Nephron progenitor cell (in vitro differentiated cells): ENCODE results near the gene ANKLE1.
A peak's percentile ranks its signal among the peaks of the same experiment; 100 is the strongest.

Source experiments
- DNase-seq: peaks from one replicate; pipeline ENCODE4 v3.0.0; 2021
- H3K27ac Mint-ChIP-seq: 2 replicates; pipeline ENCODE4 v1.8.0; 2021; ENCODE audit warnings: mild to moderate bottlenecking, moderate library complexity, mixed read lengths
- H3K27me3 Mint-ChIP-seq: 2 replicates; pipeline ENCODE4 v1.8.0; 2021; ENCODE audit warnings: mild to moderate bottlenecking, low read depth, mixed read lengths; ENCODE audit not compliant: poor library complexity
- H3K36me3 Mint-ChIP-seq: 2 replicates; pipeline ENCODE4 v1.8.0; 2021; ENCODE audit warnings: low read depth, mixed read lengths
- H3K4me1 Mint-ChIP-seq: 2 replicates; pipeline ENCODE4 v1.8.0; 2021; ENCODE audit warnings: mixed read lengths
- H3K4me3 Mint-ChIP-seq: 2 replicates; pipeline ENCODE4 v1.8.0; 2021; ENCODE audit warnings: mild to moderate bottlenecking, moderate library complexity, mixed read lengths
- H3K9me3 Mint-ChIP-seq: 2 replicates; pipeline ENCODE4 v1.8.0; 2021; ENCODE audit warnings: mild to moderate bottlenecking, moderate library complexity, mixed read lengths
- TF ChIP-seq, protein P1 (sequence below): fragments of 200-600 bp; sonication (generic); IDR thresholded peaks from 2 replicates; pipeline ENCODE4 v1.5.0; 2021; ENCODE audit warnings: antibody characterized with exemption

The ANKLE1 gene

DNA sequence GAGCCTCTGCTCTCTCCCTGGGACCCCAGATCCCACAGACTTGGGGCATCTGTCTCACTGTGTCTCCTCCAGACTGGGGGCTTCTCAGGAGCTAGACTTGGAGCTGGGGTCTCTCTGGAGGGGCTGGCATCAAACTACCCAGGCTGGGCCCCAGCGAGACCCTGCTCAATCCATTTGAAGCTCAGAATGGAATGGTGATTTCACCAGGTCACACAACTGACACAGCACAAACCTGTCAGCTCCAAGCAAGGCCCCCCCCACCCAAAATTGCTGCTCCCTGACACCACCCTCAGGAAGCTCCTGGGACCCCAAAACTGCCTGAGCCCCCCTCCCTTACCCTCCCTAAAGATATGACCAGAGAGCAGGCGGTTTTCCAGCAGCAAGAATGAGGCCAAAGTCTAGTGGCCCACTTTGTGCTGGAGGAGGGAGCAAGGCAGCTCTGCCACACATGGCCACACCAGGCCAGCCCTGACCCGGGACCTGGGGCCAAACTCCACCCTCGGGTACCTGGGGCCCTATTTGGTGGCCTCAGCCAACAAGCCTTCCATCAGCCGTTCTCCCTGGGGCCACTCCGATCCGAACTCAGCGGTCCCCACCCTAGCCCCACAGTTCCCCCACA is 38.4 kb upstream of the ANKLE1 start:
- Mint-ChIP-seq H3K4me1 (peaks cover 66% of the 10 kb centered on the region), H3K27me3 (no peaks in the 10 kb centered on the region), H3K36me3 (peaks cover 10% of the 10 kb centered on the region), H3K9me3 (no peaks in the 10 kb centered on the region), H3K27ac (peak overlapping the region; percentile 95), H3K4me3 (peak overlapping the region; percentile 92)
- TF ChIP-seq, protein P1, sequence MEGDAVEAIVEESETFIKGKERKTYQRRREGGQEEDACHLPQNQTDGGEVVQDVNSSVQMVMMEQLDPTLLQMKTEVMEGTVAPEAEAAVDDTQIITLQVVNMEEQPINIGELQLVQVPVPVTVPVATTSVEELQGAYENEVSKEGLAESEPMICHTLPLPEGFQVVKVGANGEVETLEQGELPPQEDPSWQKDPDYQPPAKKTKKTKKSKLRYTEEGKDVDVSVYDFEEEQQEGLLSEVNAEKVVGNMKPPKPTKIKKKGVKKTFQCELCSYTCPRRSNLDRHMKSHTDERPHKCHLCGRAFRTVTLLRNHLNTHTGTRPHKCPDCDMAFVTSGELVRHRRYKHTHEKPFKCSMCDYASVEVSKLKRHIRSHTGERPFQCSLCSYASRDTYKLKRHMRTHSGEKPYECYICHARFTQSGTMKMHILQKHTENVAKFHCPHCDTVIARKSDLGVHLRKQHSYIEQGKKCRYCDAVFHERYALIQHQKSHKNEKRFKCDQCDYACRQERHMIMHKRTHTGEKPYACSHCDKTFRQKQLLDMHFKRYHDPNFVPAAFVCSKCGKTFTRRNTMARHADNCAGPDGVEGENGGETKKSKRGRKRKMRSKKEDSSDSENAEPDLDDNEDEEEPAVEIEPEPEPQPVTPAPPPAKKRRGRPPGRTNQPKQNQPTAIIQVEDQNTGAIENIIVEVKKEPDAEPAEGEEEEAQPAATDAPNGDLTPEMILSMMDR: no peak
- DNase-seq: no peak

DNA sequence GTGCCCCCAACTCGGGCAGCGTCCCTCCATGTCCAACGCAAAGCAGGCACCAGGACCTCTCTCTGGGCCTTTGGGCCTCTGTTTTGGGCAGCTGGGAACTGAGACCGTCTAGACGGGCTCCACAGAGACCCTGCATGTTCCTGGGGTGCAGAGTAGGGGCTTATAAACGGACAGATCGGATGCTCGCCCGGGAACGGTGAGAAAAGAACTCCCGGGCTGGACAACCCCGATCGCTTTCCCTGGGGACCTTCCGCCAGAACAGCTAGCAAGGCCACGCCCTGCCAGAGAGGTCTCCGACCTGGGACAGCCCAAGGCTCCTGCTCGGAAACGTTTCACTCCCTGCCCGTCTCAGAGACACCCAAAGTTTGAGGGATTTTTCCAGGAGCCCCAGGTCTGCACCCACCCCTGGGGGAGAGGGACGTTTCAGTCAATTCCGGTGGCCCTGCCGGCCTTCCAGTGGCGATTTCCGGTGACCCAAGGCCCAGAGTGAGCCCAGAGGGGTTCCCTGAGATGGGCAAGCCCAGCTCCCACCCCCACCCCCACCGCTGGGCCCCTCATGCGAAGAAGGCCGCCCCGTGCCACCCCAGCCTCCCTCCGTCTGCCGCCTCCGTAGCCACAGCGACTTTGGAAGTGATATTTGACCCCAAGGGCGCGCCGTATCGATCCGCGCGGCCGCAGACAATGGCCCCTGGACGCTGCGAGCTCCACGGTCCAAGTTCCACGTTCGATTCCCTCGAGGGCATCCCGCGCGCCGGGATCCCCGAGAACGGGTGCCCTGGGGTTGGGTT is 37.7 kb upstream of the ANKLE1 start:
- Mint-ChIP-seq H3K4me1 (peaks cover 71% of the 10 kb centered on the region), H3K36me3 (peaks cover 6% of the 10 kb centered on the region), H3K27ac (peak overlapping the region; percentile 89), H3K9me3 (no peaks in the 10 kb centered on the region), H3K27me3 (no peaks in the 10 kb centered on the region), H3K4me3 (peak overlapping the region; percentile 92)
- TF ChIP-seq, protein P1: no peak
- DNase-seq: peak; percentile 70

DNA sequence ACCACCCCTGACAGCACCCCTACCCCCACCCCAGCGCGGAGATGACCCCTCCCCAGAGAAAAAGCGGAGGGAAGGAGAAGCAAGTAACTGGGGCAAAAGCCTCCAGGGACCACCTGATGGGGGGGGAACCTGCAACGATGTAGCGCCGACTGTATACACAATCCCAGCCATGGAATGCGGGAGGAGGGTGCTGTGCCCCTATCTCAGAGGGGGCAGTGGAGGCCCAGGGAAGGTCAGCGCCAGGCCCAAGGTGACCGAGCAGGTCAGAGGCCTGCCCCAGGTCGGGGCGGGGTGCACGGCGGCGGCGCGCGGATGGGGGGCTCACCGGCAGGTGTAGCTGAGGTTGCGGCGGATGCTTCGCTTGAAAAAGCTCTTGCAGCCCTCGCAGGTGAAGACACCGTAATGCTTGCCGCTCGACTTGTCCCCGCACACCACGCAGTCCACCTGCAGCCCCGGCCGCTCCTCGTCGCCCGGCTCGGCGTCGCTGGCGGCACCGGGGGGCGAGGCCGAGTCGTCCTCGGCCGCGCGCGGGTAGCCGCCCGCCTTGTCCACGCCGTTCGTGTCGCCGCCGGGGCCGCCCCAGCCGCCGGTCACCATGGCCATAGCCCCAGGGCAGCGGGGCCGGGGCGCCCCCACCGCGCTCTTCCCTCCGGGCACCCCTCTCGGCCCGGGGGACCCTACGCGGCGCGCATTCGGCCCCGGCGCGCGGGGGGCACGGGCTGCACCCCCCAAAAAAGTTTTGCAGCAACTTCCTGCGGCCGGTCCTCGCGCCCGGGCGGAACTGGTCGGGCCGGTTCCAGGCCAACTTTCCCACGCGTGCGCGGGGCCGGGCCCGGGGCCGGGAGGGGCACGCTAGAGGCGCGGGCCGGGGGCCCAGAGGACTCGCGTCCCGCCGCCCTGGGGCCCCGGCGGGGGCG is 36.8 kb upstream of the ANKLE1 start:
- TF ChIP-seq, protein P1: no peak
- no peaks in the 10 kb centered on the region for H3K27me3 Mint-ChIP-seq
- peak overlapping the region; percentile 89 for H3K27ac Mint-ChIP-seq
- H3K9me3 Mint-ChIP-seq: no peaks in the 10 kb centered on the region
- DNase-seq: no peak
- H3K36me3 Mint-ChIP-seq: peaks cover 6% of the 10 kb centered on the region
- H3K4me1 Mint-ChIP-seq: peaks cover 76% of the 10 kb centered on the region
- peak overlapping the region; percentile 92 for H3K4me3 Mint-ChIP-seq

DNA sequence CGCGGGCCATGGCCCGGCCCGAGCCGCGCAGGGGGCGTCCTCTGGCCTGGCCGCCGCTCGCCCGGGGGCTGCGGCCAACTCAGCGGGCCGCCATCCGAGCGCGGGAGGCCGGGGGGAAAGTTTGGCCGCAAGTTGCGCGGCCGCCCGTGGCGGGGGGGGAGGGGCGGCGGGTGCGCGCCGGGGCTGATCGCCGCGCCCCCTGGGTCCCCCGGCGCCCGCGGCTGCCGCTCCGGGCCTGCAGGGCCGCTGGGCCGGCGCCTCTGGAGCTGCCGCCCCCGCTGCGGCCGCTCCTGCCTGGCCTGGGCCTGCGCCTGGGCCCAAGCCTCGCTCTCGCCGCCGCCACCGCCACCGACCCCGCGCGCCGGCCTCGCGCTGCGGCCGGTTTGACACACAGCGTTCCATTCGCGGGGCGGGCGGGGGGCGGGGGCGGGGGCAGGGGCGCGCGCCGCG is 36.1 kb upstream of the ANKLE1 start, which contains the start of gene NR2F6:
Gene NR2F6 (minus strand): TSS at position 385 of the 450 bp plus-strand sequence. CDS start 699 bp downstream, outside the sequence.
- DNase-seq: no peak
- no peaks in the 10 kb centered on the region for H3K9me3 Mint-ChIP-seq
- peak within 1 kb of the TSS; percentile 92 for H3K4me3 Mint-ChIP-seq
- TF ChIP-seq, protein P1: no peak
- peaks cover 70% of the 10 kb centered on the region for H3K4me1 Mint-ChIP-seq
- H3K27ac Mint-ChIP-seq: peak within 1 kb of the TSS; percentile 99
- H3K27me3 Mint-ChIP-seq: no peaks in the 10 kb centered on the region
- peaks cover 5% of the 10 kb centered on the region for H3K36me3 Mint-ChIP-seq

DNA sequence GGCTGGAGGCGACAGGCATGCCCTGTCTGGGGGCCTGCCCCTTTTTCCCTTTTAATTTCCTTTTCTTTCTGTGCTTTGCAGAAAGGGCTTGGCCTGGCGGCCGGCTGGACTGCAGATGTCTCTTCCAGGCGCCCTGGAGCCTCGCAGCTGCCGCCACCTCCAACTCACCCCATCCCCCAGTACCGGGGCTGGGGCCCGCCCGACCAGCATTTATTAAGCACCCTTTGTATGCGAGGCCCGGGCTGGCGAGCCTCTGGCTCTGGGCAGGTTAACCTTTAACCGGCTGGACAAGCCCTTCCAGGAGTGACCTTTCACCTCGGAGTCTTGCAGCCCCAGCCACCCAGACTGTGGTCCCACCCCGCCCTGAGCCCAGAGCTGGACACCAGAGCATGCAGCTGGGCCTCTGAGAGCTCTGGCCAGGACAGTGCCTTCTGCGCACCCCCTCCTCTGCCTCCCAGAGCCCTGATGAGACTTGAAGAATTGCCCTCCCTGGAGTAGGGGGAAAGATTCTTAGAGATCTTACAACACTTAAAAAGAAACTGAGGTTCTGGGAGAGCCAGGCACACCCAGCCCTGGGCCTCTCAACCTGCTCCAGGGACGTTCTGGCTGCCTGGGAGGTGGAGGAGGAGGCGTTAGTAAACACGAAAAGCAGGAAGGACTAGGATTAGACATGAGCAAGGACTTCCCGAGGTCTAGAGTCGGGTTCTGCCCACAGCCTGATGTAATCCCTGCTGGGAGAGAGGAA is 34.8 kb upstream of the ANKLE1 start:
- TF ChIP-seq, protein P1: no peak
- DNase-seq: peak; percentile 49
- no peaks in the 10 kb centered on the region for H3K9me3 Mint-ChIP-seq
- H3K36me3 Mint-ChIP-seq: no peaks in the 10 kb centered on the region
- peaks cover 57% of the 10 kb centered on the region for H3K4me1 Mint-ChIP-seq
- peak overlapping the region; percentile 80 for H3K4me3 Mint-ChIP-seq
- no peaks in the 10 kb centered on the region for H3K27me3 Mint-ChIP-seq
- peak overlapping the region; percentile 99 for H3K27ac Mint-ChIP-seq
